ENCODE measurements around the gene ALPK1. TPM values are rescaled to one million over a fixed set of nuclear protein-coding genes. Genes with fewer than 3 reads are reported as not detected.

The ALPK1 gene
- total and polyA plus RNA-seq, 2 of the 8 experiments (the other 6 are each of a cell fraction or from before 2014, with no cell fraction given) = 0.08 to 0.43 TPM

DNA sequence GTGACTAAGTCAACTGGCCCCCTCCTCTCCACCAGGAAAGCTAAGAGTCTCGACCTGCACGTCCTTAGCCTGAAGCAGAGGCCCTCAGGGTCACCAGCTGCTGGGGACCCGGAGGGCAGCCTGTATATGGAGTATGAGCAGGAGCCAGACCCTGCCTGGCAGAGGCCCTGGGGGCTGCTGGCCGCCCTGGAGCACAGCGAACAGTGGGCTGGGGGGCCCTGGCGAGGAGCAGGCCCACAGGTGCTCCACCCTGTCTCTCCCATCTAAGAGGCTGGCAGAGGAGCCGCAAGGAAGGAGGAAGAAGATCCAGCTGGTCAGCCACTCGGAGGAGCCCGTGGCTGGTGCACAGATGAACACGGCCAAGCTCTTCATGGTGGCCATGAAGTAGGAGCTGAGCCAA, 61.2 kb downstream of the ALPK1 start:
- H3K56ac ChIP-seq (replicated peaks; ENCODE audit: insufficient read length, low read depth, low read length) = no peak overlapping the region
- TF ChIP-seq BRCA1 (IDR thresholded peaks at IDR 0.05; ENCODE audit: low read depth, low read length) (no peak), RXRA (IDR thresholded peaks at IDR 0.05; ENCODE audit: insufficient read depth, low read depth, low read length) (no peak), KDM5A (IDR thresholded peaks at IDR 0.05; ENCODE audit: low read length) (no peak), SP1 (IDR thresholded peaks at IDR 0.05; ENCODE audit: low read depth, low read length) (no peak)
- TF ChIP-seq, protein P1, sequence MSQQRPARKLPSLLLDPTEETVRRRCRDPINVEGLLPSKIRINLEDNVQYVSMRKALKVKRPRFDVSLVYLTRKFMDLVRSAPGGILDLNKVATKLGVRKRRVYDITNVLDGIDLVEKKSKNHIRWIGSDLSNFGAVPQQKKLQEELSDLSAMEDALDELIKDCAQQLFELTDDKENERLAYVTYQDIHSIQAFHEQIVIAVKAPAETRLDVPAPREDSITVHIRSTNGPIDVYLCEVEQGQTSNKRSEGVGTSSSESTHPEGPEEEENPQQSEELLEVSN (IDR thresholded peaks at IDR 0.05) = no peak
- TF ChIP-seq, protein P2, sequence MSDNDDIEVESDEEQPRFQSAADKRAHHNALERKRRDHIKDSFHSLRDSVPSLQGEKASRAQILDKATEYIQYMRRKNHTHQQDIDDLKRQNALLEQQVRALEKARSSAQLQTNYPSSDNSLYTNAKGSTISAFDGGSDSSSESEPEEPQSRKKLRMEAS (IDR thresholded peaks at IDR 0.05) = no peak
- no peaks in the 10 kb centered on the region for H3K27me3 ChIP-seq (replicated peaks in 1 of 4; ENCODE audit: control insufficient read depth in 3 of 4, extremely low read depth in 1 of 4, insufficient read depth in 3 of 4, low read length in 3 of 4)
- peaks cover 3 to 10% (median 6%) of the 10 kb centered on the region in 4 experiments; a peak in 6 of 7 replicates for H3K4me1 ChIP-seq (replicated peaks in 1 of 4; ENCODE audit: control insufficient read depth in 3 of 4, insufficient read depth in 4 of 4, low read length in 3 of 4)
- H2BK20ac ChIP-seq (ENCODE audit: low read length) = no peak overlapping the region
- H3K14ac ChIP-seq (ENCODE audit: insufficient read length) = no peak overlapping the region
- H3K9me3 ChIP-seq (ENCODE audit: insufficient read depth in 2 of 2, low read depth in 1 of 2, low read length in 1 of 2) = no peaks in the 10 kb centered on the region; a peak in 1 of 4 replicates
- H3K23me2 ChIP-seq (ENCODE audit: low read depth, low read length) = no peaks in the 10 kb centered on the region
- H3K18ac ChIP-seq (ENCODE audit: extremely low read depth, low read length) = no peak overlapping the region
- ChIA-PET CTCF (ENCODE audit: partially characterized antibody) (interaction anchor here (1.1 to 2.3 kb wide), 6 partner anchors 10 to 30 kb away, joined by 4 to 12 read pairs (median 6); no protein-coding TSS in a partner anchor), POLR2A (ENCODE audit: partially characterized antibody) (interaction anchor here (0.6 kb wide), 1 partner anchor 805 kb away, joined by 3 read pairs; no protein-coding TSS in a partner anchor)
- H3K27ac ChIP-seq (ENCODE audit: low read depth, low read length) = no peak overlapping the region
- DNase-seq (ENCODE audit: low read depth in 1 of 2, low spot score in 2 of 2) (no peak), FAIRE-seq (no peak)
- no peak overlapping the region for H3K4me3 ChIP-seq (ENCODE audit: extremely low read depth in 1 of 4, insufficient read depth in 2 of 4, low read depth in 3 of 4, low read length in 4 of 4)
- H2BK5ac ChIP-seq (ENCODE audit: low read depth, low read length) = no peak overlapping the region
- no peak overlapping the region for H2AFZ ChIP-seq (ENCODE audit: low read length)
- no peaks in the 10 kb centered on the region for H3K79me1 ChIP-seq (ENCODE audit: low read depth, low read length)
- no peak overlapping the region for H4K91ac ChIP-seq (replicated peaks; ENCODE audit: insufficient read length, low read length)
- no peak overlapping the region for H4K5ac ChIP-seq (ENCODE audit: insufficient read length, low read depth, low read length)
- H3K23ac ChIP-seq (ENCODE audit: insufficient read length) = no peak overlapping the region
- 85% methylated on average over 10 of the region's 10 CpGs; no CpG with 5 or more reads in 1 of the 2 experiments for WGBS, 2 experiments (ENCODE audit: extremely low coverage in 1 of 2, insufficient coverage in 1 of 2, insufficient read length in 1 of 2, insufficient replicate concordance in 2 of 2, low coverage in 1 of 2, low lambda C conversion rate in 2 of 2, missing lambda C conversion rate in 1 of 2)
- H2BK15ac ChIP-seq (ENCODE audit: low read length) = no peak overlapping the region
- no peaks in the 10 kb centered on the region for H3K79me2 ChIP-seq (ENCODE audit: control insufficient read depth in 1 of 2, insufficient read depth in 2 of 2, low read length in 2 of 2)
- no peaks in the 10 kb centered on the region for H4K20me1 ChIP-seq (replicated peaks in 1 of 2; ENCODE audit: control insufficient read depth in 1 of 2, insufficient read depth in 2 of 2, low read length in 2 of 2)
- H2BK12ac ChIP-seq (ENCODE audit: low read depth, low read length) = no peak overlapping the region
- H3K4ac ChIP-seq (replicated peaks; ENCODE audit: insufficient read length, low read depth, low read length) = no peak overlapping the region
- no peak overlapping the region for H4K8ac ChIP-seq (ENCODE audit: extremely low read depth, insufficient read depth, low read length)
- H2AK5ac ChIP-seq (ENCODE audit: low read depth, low read length) = no peak overlapping the region
- H3K36me3 ChIP-seq (ENCODE audit: control insufficient read depth in 2 of 4, insufficient read depth in 4 of 4, low read length in 3 of 4) = no peaks in the 10 kb centered on the region
- H2BK120ac ChIP-seq (replicated peaks; ENCODE audit: low read depth, low read length) = no peak overlapping the region
- no peak overlapping the region for H3K4me2 ChIP-seq (ENCODE audit: insufficient read depth in 1 of 2, low read depth in 2 of 2, low read length in 2 of 2)
- H3K9ac ChIP-seq (replicated peaks in 1 of 4; ENCODE audit: extremely low read depth in 1 of 4, low read depth in 3 of 4, low read length in 3 of 4) = no peak overlapping the region
